ENCODE results near the gene MYO16. TPM values are rescaled to one million over a fixed set of nuclear protein-coding genes. Genes with fewer than 3 reads are reported as not detected.
A peak's percentile ranks its signal among the peaks of the same experiment; 100 is the strongest.

Gene MYO16
- total RNA-seq, 6 experiments from 2014 or later = not detected

GRCh38 chr13:109254274-109254673 lies 624.9 kb downstream of the MYO16 start:
- Mint-ChIP-seq H3K36me3 (ENCODE audit: low read depth) (0 out of 2 replicates have a peak, but pooled peaks cover 9% of the 10 kb centered on the region), H3K27ac (no peak overlapping the region), H3K4me3 (no peak overlapping the region)

GRCh38 chr13:109255141-109255856 lies 625.9 kb downstream of the MYO16 start:
- H3K4me3 Mint-ChIP-seq = no peak overlapping the region
- H3K27ac Mint-ChIP-seq = peak overlapping the region; percentile 36; the same call in 1 of the 2 replicates
- H3K27me3 Mint-ChIP-seq (ENCODE audit: insufficient read depth) = peaks cover 2% of the 10 kb centered on the region; the same call in 1 of the 2 replicates
- no peak for TF ChIP-seq CTCF (IDR thresholded peaks at IDR 0.05)
- no peaks in the 10 kb centered on the region; the same call in 1 of the 2 replicates for H3K9me3 Mint-ChIP-seq
- H3K4me1 Mint-ChIP-seq (ENCODE audit: low read depth) = peaks cover 70% of the 10 kb centered on the region
- H3K36me3 Mint-ChIP-seq (ENCODE audit: low read depth) = 0 out of 2 replicates have a peak, but pooled peaks cover 9% of the 10 kb centered on the region
- no peak for DNase-seq

More at GRCh38 chr13:109254274-109254673, 624.9 kb downstream of the MYO16 start:
- Mint-ChIP-seq H3K9me3 (no peaks in the 10 kb centered on the region; the same call in 1 of the 2 replicates), H3K4me1 (ENCODE audit: low read depth) (peaks cover 77% of the 10 kb centered on the region), H3K27me3 (ENCODE audit: insufficient read depth) (peaks cover 2% of the 10 kb centered on the region; the same call in 1 of the 2 replicates)
- TF ChIP-seq CTCF (IDR thresholded peaks at IDR 0.05) = no peak
- no peak for DNase-seq

- peaks cover 2% of the 10 kb centered on the region; the same call in 1 of the 2 replicates for H3K27me3 Mint-ChIP-seq (ENCODE audit: insufficient read depth)
- no peaks in the 10 kb centered on the region; the same call in 1 of the 2 replicates for H3K9me3 Mint-ChIP-seq
- peak overlapping the region; percentile 90 for H3K27ac Mint-ChIP-seq
- peaks cover 13% of the 10 kb centered on the region; the same call in 1 of the 2 replicates for H3K36me3 Mint-ChIP-seq (ENCODE audit: low read depth)
- DNase-seq = peak; percentile 95
- H3K4me3 Mint-ChIP-seq = peak overlapping the region; percentile 54
- peaks cover 53% of the 10 kb centered on the region for H3K4me1 Mint-ChIP-seq (ENCODE audit: low read depth)
- TF ChIP-seq CTCF (IDR thresholded peaks at IDR 0.05) = no peak
These were observed 627.7 kb downstream of the MYO16 start for GRCh38 chr13:109256866-109257760.

Measured in HFFc6 (cell line).